Measurements from ENCODE around the gene PIN1. TPM values are rescaled to one million over a fixed set of nuclear protein-coding genes. Genes with fewer than 3 reads are reported as not detected.

Gene PIN1
- total RNA-seq, 1 donor from 2014 or later, result 43.4 TPM

- Histone ChIP-seq H3K4me1 (peaks cover 12% of the 10 kb centered on the region), H3K27ac (no peak overlapping the region), H3F3A (ENCODE audit: low read depth) (peaks cover 33% of the 10 kb centered on the region), H3K79me2 (ENCODE audit: low read depth) (no peaks in the 10 kb centered on the region), H3K27me3 (peaks cover 5% of the 10 kb centered on the region), H2AFZ (replicated peaks) (peak overlapping the region; percentile 99), H3K4me3 (peak overlapping the region; percentile 88), H3K4me2 (peak overlapping the region; percentile 75), H4K20me1 (ENCODE audit: low read depth) (no peaks in the 10 kb centered on the region), H3K9ac (no peak overlapping the region), H3K9me3 (ENCODE audit: low read depth) (no peaks in the 10 kb centered on the region), H3K36me3 (no peaks in the 10 kb centered on the region)
- Mint-ChIP-seq H3K27me3 (ENCODE audit: insufficient read depth, low read depth) (peaks cover 3% of the 10 kb centered on the region), H3K36me3 (no peaks in the 10 kb centered on the region), H3K4me1 (peaks cover 17% of the 10 kb centered on the region), H3K27ac (peak overlapping the region; percentile 72), H3K9me3 (no peaks in the 10 kb centered on the region), H3K4me3 (peak overlapping the region; percentile 87)
- DNase-seq (ENCODE audit: low spot score), result peak; percentile 99
- no peak for TF ChIP-seq CTCF (IDR thresholded peaks at IDR 0.05)
- no peak for TF ChIP-seq EZH2 (IDR thresholded peaks at IDR 0.05)
- TF ChIP-seq EZH2phosphoT487 (IDR thresholded peaks at IDR 0.05), result no peak
Observed at GRCh38 chr19:9791552-9792205, 43.4 kb upstream of the PIN1 start.

- H3K4me2 ChIP-seq, result peak overlapping the region; percentile 76
- peaks cover 5% of the 10 kb centered on the region for H3K27me3 ChIP-seq
- Mint-ChIP-seq H3K27ac (no peak overlapping the region), H3K36me3 (no peaks in the 10 kb centered on the region), H3K4me1 (peaks cover 15% of the 10 kb centered on the region), H3K4me3 (peak overlapping the region; percentile 87), H3K27me3 (ENCODE audit: insufficient read depth, low read depth) (no peaks in the 10 kb centered on the region), H3K9me3 (no peaks in the 10 kb centered on the region)
- H3K36me3 ChIP-seq, result no peaks in the 10 kb centered on the region
- H3K9me3 ChIP-seq (ENCODE audit: low read depth), result no peaks in the 10 kb centered on the region
- H3K79me2 ChIP-seq (ENCODE audit: low read depth), result no peaks in the 10 kb centered on the region
- peak overlapping the region; percentile 99 for H2AFZ ChIP-seq (replicated peaks)
- H3K27ac ChIP-seq, result no peak overlapping the region
- peak; percentile 31 for TF ChIP-seq EZH2 (IDR thresholded peaks at IDR 0.05)
- TF ChIP-seq CTCF (IDR thresholded peaks at IDR 0.05), result peak; percentile 14
- TF ChIP-seq EZH2phosphoT487 (IDR thresholded peaks at IDR 0.05), result no peak
- H3K4me3 ChIP-seq, result peak overlapping the region; percentile 88
- peak; percentile 99 for DNase-seq (ENCODE audit: low spot score)
- no peak overlapping the region for H3K9ac ChIP-seq
- no peaks in the 10 kb centered on the region for H4K20me1 ChIP-seq (ENCODE audit: low read depth)
- H3K4me1 ChIP-seq, result peaks cover 12% of the 10 kb centered on the region
- H3F3A ChIP-seq (ENCODE audit: low read depth), result peaks cover 31% of the 10 kb centered on the region
Observed at GRCh38 chr19:9792206-9793070, 42.7 kb upstream of the PIN1 start.

- DNase-seq (ENCODE audit: low spot score), result no peak
Observed at GRCh38 chr19:9793071-9793591, 42.0 kb upstream of the PIN1 start.

More at GRCh38 chr19:9793071-9793591, 42.0 kb upstream of the PIN1 start:
- Histone ChIP-seq H3K79me2 (ENCODE audit: low read depth) (no peaks in the 10 kb centered on the region), H3K4me3 (peak overlapping the region; percentile 88), H3K27ac (no peak overlapping the region), H3K4me1 (peaks cover 12% of the 10 kb centered on the region), H4K20me1 (ENCODE audit: low read depth) (no peaks in the 10 kb centered on the region), H2AFZ (replicated peaks) (peak overlapping the region; percentile 99), H3F3A (ENCODE audit: low read depth) (peaks cover 31% of the 10 kb centered on the region), H3K9ac (no peak overlapping the region), H3K36me3 (no peaks in the 10 kb centered on the region), H3K27me3 (peaks cover 5% of the 10 kb centered on the region), H3K9me3 (ENCODE audit: low read depth) (no peaks in the 10 kb centered on the region), H3K4me2 (peak overlapping the region; percentile 76)
- Mint-ChIP-seq H3K27me3 (ENCODE audit: insufficient read depth, low read depth) (peaks cover 2% of the 10 kb centered on the region), H3K36me3 (no peaks in the 10 kb centered on the region), H3K27ac (peak overlapping the region; percentile 19), H3K9me3 (no peaks in the 10 kb centered on the region), H3K4me3 (peak overlapping the region; percentile 87), H3K4me1 (peaks cover 15% of the 10 kb centered on the region)
- no peak for TF ChIP-seq EZH2phosphoT487 (IDR thresholded peaks at IDR 0.05)
- TF ChIP-seq CTCF (IDR thresholded peaks at IDR 0.05), result no peak
- TF ChIP-seq EZH2 (IDR thresholded peaks at IDR 0.05), result no peak
